Karpas-422 (cell line): ENCODE data around the gene CCDC191. TPM values are rescaled to one million over a fixed set of nuclear protein-coding genes. Genes with fewer than 3 reads are reported as not detected.

Experiments used
- DNase-seq: peaks from one replicate; pipeline ENCODE4 v3.0.0-alpha.2; 2015
- H2AFZ ChIP-seq: fragments of 200-600 bp; sonication (generic); 2 replicates; pipeline ENCODE4 v1.6.1; 2014; ENCODE audit warnings: antibody characterized with exemption, low read length, mixed read lengths
- H3K27ac ChIP-seq: fragments of 200-600 bp; sonication (generic); 2 replicates; pipeline ENCODE4 v1.5.1; 2014; ENCODE audit warnings: mild to moderate bottlenecking, low read length, moderate library complexity
- H3K27me3 ChIP-seq: fragments of 200-600 bp; sonication (generic); 2 replicates; pipeline ENCODE4 v1.6.1; 2014; ENCODE audit warnings: low read length, mixed read lengths
- H3K36me3 ChIP-seq: fragments of 200-600 bp; sonication (generic); 2 replicates; pipeline ENCODE4 v1.6.1; 2014; ENCODE audit warnings: low read length, mixed read lengths; ENCODE audit not compliant: insufficient read depth
- H3K4me1 ChIP-seq: fragments of 200-600 bp; sonication (generic); 2 replicates; pipeline ENCODE4 v1.6.1; 2014; ENCODE audit warnings: mild to moderate bottlenecking, low read length, mixed read lengths
- H3K4me2 ChIP-seq: fragments of 200-600 bp; sonication (generic); 2 replicates; pipeline ENCODE4 v1.6.1; 2014; ENCODE audit warnings: low read length, low read depth, mild to moderate bottlenecking; ENCODE audit not compliant: poor library complexity, severe bottlenecking
- H3K4me3 ChIP-seq: fragments of 200-600 bp; sonication (generic); 2 replicates; pipeline ENCODE4 v1.5.1; 2014; ENCODE audit warnings: mild to moderate bottlenecking, antibody characterized with exemption, low read length, mixed read lengths
- H3K79me2 ChIP-seq: fragments of 200-600 bp; sonication (generic); 2 replicates; pipeline ENCODE4 v1.6.1; 2014; ENCODE audit warnings: mild to moderate bottlenecking, low read length, mixed read lengths
- H3K9ac ChIP-seq: fragments of 200-600 bp; sonication (generic); 2 replicates; pipeline ENCODE4 v1.6.0; 2014; ENCODE audit warnings: low read length
- H3K9me2 ChIP-seq: fragments of 200-600 bp; sonication (generic), shearing (Covaris generic); replicated peaks from 2 replicates; pipeline ENCODE4 v1.6.0; 2014; ENCODE audit warnings: mild to moderate bottlenecking, low read length, moderate library complexity; ENCODE audit not compliant: insufficient read depth
- H3K9me3 ChIP-seq: fragments of 300-700, 200-600 bp; sonication (generic); 2 replicates; pipeline ENCODE4 v1.6.1; 2014; ENCODE audit warnings: low read length, mixed read lengths
- H4K20me1 ChIP-seq: fragments of 200-600 bp; sonication (generic); 2 replicates; pipeline ENCODE4 v1.6.1; 2014; ENCODE audit warnings: mild to moderate bottlenecking, antibody characterized with exemption, low read length, low read depth; ENCODE audit not compliant: insufficient read depth
- total RNA-seq: library from RNA; depleted of rRNA; stranded (reverse); fragments of >200 nt; shearing (Covaris generic); gene quantifications from 2 replicates; pipeline ENCODE4 v1.2.3, GENCODE V29; 2014; ENCODE audit warnings: low replicate concordance

Gene CCDC191
- total RNA-seq, 1 experiment from 2014 or later: 2.8 TPM

DNA sequence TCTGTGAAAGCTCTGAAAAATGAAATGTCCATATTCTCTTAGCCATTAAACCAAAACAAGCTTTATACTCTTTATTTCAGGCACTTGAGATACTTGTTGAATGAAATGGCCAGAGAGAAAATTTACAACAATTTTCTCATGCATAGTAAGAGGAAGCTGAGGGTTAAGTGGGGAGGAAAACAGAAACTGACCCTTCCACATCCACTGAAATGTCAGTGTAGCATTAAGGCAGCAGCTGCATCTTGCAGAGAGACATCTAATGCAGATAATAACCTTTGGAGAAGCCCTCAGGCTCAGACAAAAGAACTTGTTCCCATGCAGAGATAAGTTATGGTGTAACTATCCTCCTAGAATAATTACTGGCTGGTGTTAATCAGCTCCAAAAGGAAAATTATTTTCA, 74.5 kb downstream of the CCDC191 start:
- H3K27me3 ChIP-seq: no peaks in the 10 kb centered on the region

DNA sequence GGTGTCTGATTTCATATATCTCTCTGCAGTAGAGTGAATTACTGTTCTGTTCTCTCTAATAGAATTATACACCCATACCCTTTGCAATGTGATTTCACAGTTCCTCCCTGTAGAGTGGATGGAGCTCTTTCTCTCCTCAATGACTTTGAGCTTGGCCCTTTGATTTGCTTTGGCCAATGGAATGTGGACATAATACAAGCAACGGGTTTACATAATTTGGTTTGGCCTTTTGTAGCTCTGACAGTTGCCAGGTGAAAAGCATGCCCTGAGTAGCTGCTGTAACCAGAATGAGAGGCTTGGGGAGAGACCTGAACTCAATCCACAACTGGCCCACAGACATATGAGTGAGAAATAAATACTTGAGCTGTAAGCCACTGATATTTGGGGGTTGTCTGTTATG, 76.4 kb downstream of the CCDC191 start:
- Histone ChIP-seq H3K9me2 (no peaks in the 10 kb centered on the region), H3K9me3 (no peaks in the 10 kb centered on the region), H3K4me1 (peaks cover 37% of the 10 kb centered on the region), H3K4me2 (no peak overlapping the region), H3K27me3 (no peaks in the 10 kb centered on the region), H3K79me2 (no peaks in the 10 kb centered on the region), H2AFZ (no peak overlapping the region), H4K20me1 (no peaks in the 10 kb centered on the region), H3K36me3 (peaks cover 13% of the 10 kb centered on the region; the same call in 1 of the 2 replicates), H3K9ac (no peak overlapping the region), H3K4me3 (no peak overlapping the region), H3K27ac (no peak overlapping the region)
- no peak for DNase-seq

More for the DNA sequence above, 74.5 kb downstream of the CCDC191 start:
- Histone ChIP-seq H3K9me3 (no peaks in the 10 kb centered on the region), H3K9ac (no peak overlapping the region), H3K27ac (no peak overlapping the region), H2AFZ (no peak overlapping the region), H3K36me3 (peaks cover 11% of the 10 kb centered on the region; the same call in 1 of the 2 replicates), H4K20me1 (no peaks in the 10 kb centered on the region), H3K4me2 (no peak overlapping the region), H3K4me3 (no peak overlapping the region), H3K79me2 (no peaks in the 10 kb centered on the region), H3K4me1 (peaks cover 42% of the 10 kb centered on the region), H3K9me2 (no peaks in the 10 kb centered on the region)
- no peak for DNase-seq

DNA sequence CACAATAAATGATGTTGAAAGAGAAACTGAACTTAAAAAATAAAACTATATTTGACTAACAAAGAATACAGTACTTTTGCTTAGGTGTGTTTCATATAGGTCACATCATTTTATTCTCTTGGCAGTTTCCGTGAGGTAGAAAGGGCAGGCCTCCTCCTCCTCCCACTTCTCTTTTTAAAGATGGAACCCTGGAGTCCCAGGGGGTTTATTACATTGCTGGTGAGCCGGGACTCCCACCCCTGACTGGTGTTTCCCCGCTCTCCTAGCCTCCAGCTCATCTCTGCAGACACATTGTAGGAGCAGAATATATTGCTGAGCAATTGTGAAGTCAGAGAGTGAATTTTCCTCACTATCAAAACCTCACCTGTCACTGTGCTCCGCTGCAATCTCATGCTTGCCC, 78.5 kb downstream of the CCDC191 start:
- no peak overlapping the region for H3K4me3 ChIP-seq
- peaks cover 37% of the 10 kb centered on the region for H3K4me1 ChIP-seq
- no peak overlapping the region for H2AFZ ChIP-seq
- no peaks in the 10 kb centered on the region for H3K27me3 ChIP-seq
- no peaks in the 10 kb centered on the region for H3K79me2 ChIP-seq
- peaks cover 16% of the 10 kb centered on the region for H3K9me3 ChIP-seq
- H3K9ac ChIP-seq: no peak overlapping the region
- peaks cover 33% of the 10 kb centered on the region for H3K36me3 ChIP-seq
- no peaks in the 10 kb centered on the region for H3K9me2 ChIP-seq
- H3K27ac ChIP-seq: no peak overlapping the region
- DNase-seq: no peak
- no peaks in the 10 kb centered on the region for H4K20me1 ChIP-seq
- H3K4me2 ChIP-seq: peak overlapping the region; percentile 8

DNA sequence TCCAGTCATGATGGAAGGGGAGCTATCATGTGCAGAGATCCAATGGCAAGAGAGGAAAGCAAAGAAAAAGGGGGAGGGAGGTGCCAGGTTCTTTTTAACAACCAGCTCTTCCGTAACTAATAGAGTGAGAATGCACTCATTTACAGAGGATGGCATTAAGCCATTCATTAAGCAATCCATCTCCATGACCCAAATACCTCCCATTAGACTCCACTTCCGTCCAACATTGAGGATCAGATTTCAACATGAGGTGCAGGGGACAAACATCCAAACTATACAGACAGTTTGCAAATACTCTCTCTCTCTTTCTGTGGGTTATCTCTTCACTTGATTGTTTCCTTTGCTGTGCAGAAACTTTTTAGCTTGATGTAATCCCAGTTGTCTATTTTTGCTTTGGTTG, 87.3 kb downstream of the CCDC191 start:
- no peaks in the 10 kb centered on the region for H3K4me1 ChIP-seq
- H3K9me2 ChIP-seq: no peaks in the 10 kb centered on the region
- peaks cover 12% of the 10 kb centered on the region for H3K36me3 ChIP-seq
- no peak overlapping the region for H3K4me2 ChIP-seq
- H3K4me3 ChIP-seq: no peak overlapping the region
- no peaks in the 10 kb centered on the region for H3K79me2 ChIP-seq
- H2AFZ ChIP-seq: no peak overlapping the region
- no peak for DNase-seq
- H3K9ac ChIP-seq: no peak overlapping the region
- H3K9me3 ChIP-seq: peaks cover 12% of the 10 kb centered on the region
- no peaks in the 10 kb centered on the region for H4K20me1 ChIP-seq
- no peaks in the 10 kb centered on the region for H3K27me3 ChIP-seq
- no peak overlapping the region for H3K27ac ChIP-seq

DNA sequence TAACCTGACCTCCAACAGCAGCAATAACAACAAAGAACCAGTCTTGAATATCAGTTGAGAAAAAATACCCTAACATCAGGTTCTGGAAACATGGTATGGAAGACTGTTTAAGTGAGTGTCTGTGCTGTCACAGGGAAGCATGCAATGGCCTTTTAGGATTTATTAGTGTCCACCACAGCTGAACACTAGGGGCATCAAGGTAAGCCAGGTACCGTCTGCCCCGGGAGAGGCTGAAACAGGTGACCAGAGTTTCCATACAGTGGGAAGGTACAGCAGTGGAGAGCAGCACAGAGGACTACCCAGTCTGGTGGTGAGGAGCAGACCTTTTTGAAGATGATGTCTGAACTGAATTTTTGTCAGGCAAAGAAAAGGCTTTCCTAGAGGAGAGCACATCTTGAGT, 90.2 kb downstream of the CCDC191 start:
- Histone ChIP-seq H3K27ac (no peak overlapping the region), H3K79me2 (0 out of 2 replicates have a peak, but pooled peaks cover 2% of the 10 kb centered on the region), H3K4me2 (no peak overlapping the region), H2AFZ (no peak overlapping the region), H3K4me3 (no peak overlapping the region), H3K9ac (no peak overlapping the region), H3K36me3 (peaks cover 11% of the 10 kb centered on the region; the same call in 1 of the 2 replicates), H4K20me1 (no peaks in the 10 kb centered on the region), H3K9me2 (no peaks in the 10 kb centered on the region), H3K4me1 (no peaks in the 10 kb centered on the region), H3K27me3 (no peaks in the 10 kb centered on the region), H3K9me3 (no peaks in the 10 kb centered on the region)
- DNase-seq: peak; percentile 31

DNA sequence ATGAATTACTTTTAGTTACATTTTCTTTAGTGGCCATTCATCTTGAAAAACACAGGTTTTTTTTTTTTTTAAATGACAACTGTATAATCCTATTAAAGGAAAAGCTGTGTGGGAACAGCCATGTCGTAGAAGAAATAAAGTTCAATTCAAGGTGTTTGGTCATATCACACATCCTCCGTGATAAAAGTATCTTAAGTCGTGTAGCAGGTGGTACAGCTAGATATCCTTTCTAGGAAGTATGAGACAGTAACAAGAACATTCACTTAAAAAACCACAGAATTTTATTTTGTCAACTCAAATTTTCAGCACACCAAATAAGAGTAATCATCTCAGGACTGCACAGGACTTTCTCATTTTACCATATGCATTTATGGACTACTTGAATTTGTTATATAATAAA, 92.4 kb downstream of the CCDC191 start:
- H3K4me3 ChIP-seq: no peak overlapping the region
- H3K27me3 ChIP-seq: no peaks in the 10 kb centered on the region
- H3K9me3 ChIP-seq: no peaks in the 10 kb centered on the region

DNA sequence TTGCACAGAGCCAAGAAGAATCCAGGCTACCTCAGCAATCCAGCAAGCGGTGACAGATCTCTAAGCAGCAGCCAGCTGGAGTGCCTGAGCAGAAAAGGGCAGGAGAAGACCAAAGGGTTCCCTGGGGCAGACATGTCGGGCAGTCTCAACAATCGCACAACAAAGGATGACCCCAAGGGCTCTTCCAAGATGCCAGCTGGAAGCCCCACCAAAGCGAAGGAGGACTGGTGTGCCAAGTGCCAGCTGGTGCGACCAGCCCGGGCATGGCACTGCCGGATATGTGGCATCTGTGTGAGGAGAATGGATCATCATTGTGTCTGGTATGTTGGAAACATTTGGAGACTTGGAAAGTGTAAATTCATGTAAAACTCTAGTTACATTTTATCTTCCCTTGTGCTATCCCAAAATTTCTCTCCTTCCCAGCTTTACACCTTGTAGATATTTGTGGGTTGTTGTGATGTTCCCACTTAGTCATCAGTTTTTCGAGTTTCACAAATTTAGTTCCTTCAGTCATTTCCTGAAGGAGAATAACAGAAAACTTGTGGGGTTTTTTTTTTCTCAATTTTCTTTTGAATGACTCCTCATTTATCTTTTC, 102.1 kb downstream of the CCDC191 start:
- Histone ChIP-seq H3K27ac (no peak overlapping the region), H3K79me2 (peaks cover 3% of the 10 kb centered on the region), H4K20me1 (no peaks in the 10 kb centered on the region), H3K9ac (no peak overlapping the region), H3K36me3 (peaks cover 24% of the 10 kb centered on the region; the same call in 1 of the 2 replicates), H3K4me3 (no peak overlapping the region), H3K9me2 (no peaks in the 10 kb centered on the region), H3K9me3 (no peaks in the 10 kb centered on the region), H3K4me1 (peaks cover 7% of the 10 kb centered on the region), H3K27me3 (no peaks in the 10 kb centered on the region), H2AFZ (no peak overlapping the region), H3K4me2 (no peak overlapping the region)
- no peak for DNase-seq

More for the DNA sequence above, 92.4 kb downstream of the CCDC191 start:
- H3K36me3 ChIP-seq: peaks cover 29% of the 10 kb centered on the region; the same call in 1 of the 2 replicates
- H2AFZ ChIP-seq: no peak overlapping the region
- no peaks in the 10 kb centered on the region for H3K9me2 ChIP-seq
- H3K27ac ChIP-seq: no peak overlapping the region
- no peaks in the 10 kb centered on the region for H4K20me1 ChIP-seq
- no peak overlapping the region for H3K4me2 ChIP-seq
- no peaks in the 10 kb centered on the region for H3K4me1 ChIP-seq
- 0 out of 2 replicates have a peak, but pooled peaks cover 2% of the 10 kb centered on the region for H3K79me2 ChIP-seq
- no peak overlapping the region for H3K9ac ChIP-seq
- DNase-seq: no peak

DNA sequence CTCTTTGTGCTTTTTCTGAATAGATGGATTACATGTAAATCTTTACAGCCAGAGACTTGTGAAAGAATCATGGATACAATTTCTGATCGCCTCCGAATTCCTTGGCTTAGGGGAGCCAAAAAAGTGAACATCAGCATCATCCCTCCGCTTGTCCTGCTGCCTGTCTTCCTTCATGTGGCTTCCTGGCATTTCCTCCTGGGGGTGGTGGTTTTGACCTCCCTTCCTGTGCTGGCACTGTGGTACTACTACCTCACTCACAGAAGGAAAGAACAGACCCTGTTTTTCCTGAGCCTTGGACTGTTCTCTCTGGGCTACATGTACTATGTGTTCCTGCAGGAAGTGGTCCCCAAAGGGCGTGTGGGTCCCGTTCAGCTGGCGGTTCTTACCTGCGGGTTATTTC, 102.6 kb downstream of the CCDC191 start:
- Histone ChIP-seq H3K4me2 (no peak overlapping the region), H3K79me2 (peaks cover 8% of the 10 kb centered on the region), H3K9me2 (no peaks in the 10 kb centered on the region), H3K4me1 (peaks cover 12% of the 10 kb centered on the region), H3K36me3 (peaks cover 19% of the 10 kb centered on the region; the same call in 1 of the 2 replicates), H3K9ac (no peak overlapping the region), H3K9me3 (no peaks in the 10 kb centered on the region), H3K4me3 (no peak overlapping the region), H3K27ac (no peak overlapping the region), H2AFZ (no peak overlapping the region), H3K27me3 (no peaks in the 10 kb centered on the region), H4K20me1 (no peaks in the 10 kb centered on the region)
- DNase-seq: no peak
